HG02763 (cell line): Measurements from ENCODE around the gene PURA.
"Not testable (repeated sequence)": the region's sequence is repeated elsewhere in the genome, so short reads cannot be mapped to it uniquely, and the experiment has no call there.

Experiments used
- ATAC-seq: cut with Tn5 transposase; IDR thresholded peaks from one replicate; pipeline ENCODE4 v1.9.1; 2021; ENCODE audit warnings: mild to moderate bottlenecking, moderate library complexity; ENCODE audit not compliant: unreplicated experiment

PURA gene

GRCh38 chr5:140134277-140134935 lies 20.5 kb downstream of the PURA start:
- ATAC-seq, result no peak

GRCh38 chr5:140135127-140135526 lies 21.2 kb downstream of the PURA start:
- no peak for ATAC-seq

GRCh38 chr5:140136624-140137023 lies 22.7 kb downstream of the PURA start:
- no peak for ATAC-seq

- ATAC-seq, result no peak
Observed at GRCh38 chr5:140140435-140140834, 26.5 kb downstream of the PURA start.

- no peak for ATAC-seq
Observed at GRCh38 chr5:140141241-140141640, 27.3 kb downstream of the PURA start.

GRCh38 chr5:140142246-140142645 lies 28.3 kb downstream of the PURA start:
- ATAC-seq, result no peak

GRCh38 chr5:140142856-140143255 lies 28.9 kb downstream of the PURA start:
- ATAC-seq, result no peak

- ATAC-seq, result no peak
Observed at GRCh38 chr5:140143521-140144258, 29.8 kb downstream of the PURA start.

GRCh38 chr5:140145256-140145655 lies 31.3 kb downstream of the PURA start:
- ATAC-seq, result no peak

- no peak for ATAC-seq
Observed at GRCh38 chr5:140145818-140146522, 32.1 kb downstream of the PURA start.

- no peak for ATAC-seq
Observed at GRCh38 chr5:140146523-140146842, 32.6 kb downstream of the PURA start.

- ATAC-seq, result no peak
Observed at GRCh38 chr5:140147460-140147859, 33.6 kb downstream of the PURA start.

GRCh38 chr5:140148508-140148907 lies 34.6 kb downstream of the PURA start:
- no peak for ATAC-seq

- ATAC-seq, result no peak
Observed at GRCh38 chr5:140150201-140150600, 36.3 kb downstream of the PURA start.

GRCh38 chr5:140151144-140152021 lies 37.5 kb downstream of the PURA start:
- ATAC-seq, result no peak

- ATAC-seq, result no peak
Observed at GRCh38 chr5:140152022-140152999, 38.4 kb downstream of the PURA start.

- no peak for ATAC-seq
Observed at GRCh38 chr5:140153255-140153654, 39.3 kb downstream of the PURA start.

- no peak for ATAC-seq
Observed at GRCh38 chr5:140153905-140154304, 40.0 kb downstream of the PURA start.

GRCh38 chr5:140154710-140155381 lies 40.9 kb downstream of the PURA start:
- ATAC-seq, result not testable (repeated sequence)
